Endometrial microvascular endothelial cells (primary cell): ENCODE results near the gene KLHDC3. TPM values are rescaled to one million over a fixed set of nuclear protein-coding genes. Genes with fewer than 3 reads are reported as not detected.

Source experiments
- in situ Hi-C: cut with HindIII; loops from 2 replicates; pipeline ENCODE4 v1.10.0; 2017; ENCODE audit warnings: low sequenced_read_pairs, low pct_unique_long_range_greater_than_20kb; ENCODE audit errors: inconsistent ontology term
- total RNA-seq: library from RNA; depleted of rRNA; stranded (reverse); fragments of >200 nt; gene quantifications from one replicate; pipeline ENCODE4 v1.2.3, GENCODE V29; 2015; ENCODE audit errors: inconsistent ontology term

The KLHDC3 gene
- total RNA-seq, 1 donor from 2014 or later: 98.8 TPM

DNA sequence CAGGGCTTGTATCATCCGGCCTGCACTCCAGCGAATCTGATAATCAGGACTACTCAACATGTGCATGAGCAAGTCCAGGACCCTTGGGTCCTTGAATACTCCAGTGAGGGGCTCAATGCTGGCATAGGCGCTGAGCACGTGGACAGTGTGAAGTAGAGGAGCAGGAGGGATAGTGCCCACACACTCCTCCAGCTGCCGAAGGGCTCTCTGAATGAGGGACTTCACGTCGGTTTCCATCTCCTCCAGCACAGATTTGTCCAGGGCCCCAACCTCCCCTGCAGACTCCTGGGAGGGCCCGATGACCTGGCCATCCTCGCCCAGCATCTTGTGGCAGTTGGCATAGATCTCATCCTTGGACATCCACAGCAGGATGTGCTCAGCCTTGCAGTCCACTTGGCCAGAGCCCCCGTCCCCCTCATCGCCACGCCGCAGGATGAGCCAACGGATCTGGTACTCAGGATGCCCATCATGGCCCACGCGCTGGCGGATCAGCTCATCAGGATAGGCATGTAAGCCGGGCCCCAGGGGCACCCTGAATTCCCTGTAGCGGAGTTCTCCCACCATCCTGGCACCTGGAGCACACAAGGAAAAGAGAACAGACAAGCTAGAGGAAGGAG is 38.3 kb downstream of the KLHDC3 start:
- in situ Hi-C loops: no loop called here

DNA sequence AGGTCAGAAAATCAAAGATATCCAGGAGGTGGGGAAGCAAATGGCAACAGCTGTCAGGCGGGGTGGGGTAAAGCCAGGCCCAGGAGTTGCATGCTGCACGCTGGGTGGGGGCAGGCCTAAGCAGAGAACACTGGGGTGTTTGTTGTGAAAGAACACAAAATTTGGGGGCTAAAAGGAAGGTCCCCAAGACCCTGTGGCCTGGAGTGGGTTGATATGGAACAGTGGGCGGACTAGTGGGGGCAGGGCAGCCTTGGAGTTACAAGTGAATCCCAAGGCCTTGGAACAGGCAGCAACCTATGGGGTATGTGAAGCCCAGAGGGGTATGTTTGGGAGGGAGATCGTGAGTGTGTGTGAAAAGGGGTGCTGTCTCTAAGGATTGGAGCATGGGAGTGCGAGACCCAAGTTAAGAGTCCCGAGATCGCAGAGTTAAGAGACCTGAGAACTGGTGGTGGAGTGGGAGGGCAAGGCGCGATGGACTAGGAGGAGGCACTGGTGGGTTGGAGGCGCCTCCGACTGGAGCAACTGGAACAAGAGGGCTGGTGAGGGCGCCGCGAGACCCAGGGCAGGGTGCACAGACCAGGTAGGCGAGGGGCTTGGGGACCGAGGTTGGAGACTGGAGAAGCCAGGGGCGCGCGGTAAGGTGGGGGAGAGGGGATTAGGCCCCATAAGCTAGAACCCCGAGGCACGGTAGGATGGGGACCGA is 38.9 kb downstream of the KLHDC3 start:
- in situ Hi-C loops: no loop called here

DNA sequence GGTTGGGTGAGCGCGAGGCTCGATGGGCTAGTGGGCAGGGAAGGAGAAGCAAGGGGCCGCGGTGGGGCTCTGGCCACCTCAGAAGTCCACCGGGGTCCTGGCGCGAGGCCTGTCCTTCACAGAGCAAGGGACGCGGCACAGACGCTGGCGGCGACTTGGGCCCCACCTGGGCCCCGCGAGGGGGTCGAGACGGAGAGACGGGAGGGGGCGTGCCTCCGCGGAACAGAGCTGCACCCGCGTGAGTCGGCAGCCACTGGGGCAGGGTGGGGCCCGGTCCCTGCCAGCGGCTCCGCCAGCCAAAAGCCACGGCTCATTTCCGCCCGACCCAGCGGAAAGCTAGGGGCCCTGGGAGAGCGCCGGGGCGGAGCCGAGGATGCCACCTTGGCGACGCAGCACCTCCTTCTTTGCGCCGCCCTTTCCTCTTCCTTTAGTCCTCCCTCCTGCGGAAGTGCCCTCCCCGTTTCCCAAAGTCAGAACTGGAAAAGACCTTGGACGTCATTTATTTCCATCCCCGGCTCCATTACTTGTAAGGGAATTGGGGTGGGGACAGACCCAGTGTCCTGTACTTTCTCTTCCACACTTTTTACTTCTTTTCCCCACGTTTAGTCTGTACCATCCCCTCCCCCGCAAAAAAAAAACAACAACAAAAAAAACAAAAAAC is 39.6 kb downstream of the KLHDC3 start, which contains the start of gene CUL7:
Gene CUL7 (minus strand): TSS at position 307 of the 661 bp plus-strand sequence. CDS start 1,063 bp downstream, outside the sequence.
- in situ Hi-C loops: no loop called here

DNA sequence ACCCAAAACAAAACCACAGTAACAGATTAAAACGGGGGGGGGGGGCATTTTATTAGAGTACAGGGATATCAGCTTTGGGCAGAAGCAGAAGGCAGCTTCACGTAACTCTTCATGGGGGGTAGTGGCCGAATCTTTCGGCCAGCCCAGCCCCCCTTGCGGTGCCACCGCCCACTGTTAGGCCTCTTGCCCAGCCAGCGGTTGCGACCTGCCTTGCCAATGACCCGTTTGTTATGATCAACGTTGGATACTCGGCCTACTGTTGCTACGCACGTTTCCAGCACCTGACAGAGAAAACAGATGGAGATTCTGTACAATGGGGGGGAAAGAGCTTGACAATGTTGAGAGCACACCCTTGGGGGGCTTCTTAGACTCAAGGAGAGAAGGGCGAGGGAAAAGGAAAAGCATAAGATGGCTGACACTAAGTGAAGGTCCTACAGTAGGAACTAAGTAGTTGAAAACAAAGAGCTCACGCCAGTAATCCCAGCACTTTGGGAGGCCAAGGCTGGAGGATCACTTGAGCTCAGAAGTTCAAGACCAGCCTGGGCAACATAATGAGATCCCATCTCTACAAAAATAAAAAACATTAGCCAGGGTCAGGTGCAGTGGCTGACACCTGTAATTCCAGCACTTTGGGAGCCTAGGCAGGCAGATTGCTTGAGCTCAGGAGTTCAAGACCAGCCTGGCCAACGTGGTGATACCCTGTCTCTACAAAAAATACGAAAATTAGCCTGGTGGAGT is 40.3 kb downstream of the KLHDC3 start:
- in situ Hi-C loops: no loop called here

- in situ Hi-C loops: no loop called here
These were observed 41.9 kb downstream of the KLHDC3 start for GRCh38 chr6:43055966-43056365.

DNA sequence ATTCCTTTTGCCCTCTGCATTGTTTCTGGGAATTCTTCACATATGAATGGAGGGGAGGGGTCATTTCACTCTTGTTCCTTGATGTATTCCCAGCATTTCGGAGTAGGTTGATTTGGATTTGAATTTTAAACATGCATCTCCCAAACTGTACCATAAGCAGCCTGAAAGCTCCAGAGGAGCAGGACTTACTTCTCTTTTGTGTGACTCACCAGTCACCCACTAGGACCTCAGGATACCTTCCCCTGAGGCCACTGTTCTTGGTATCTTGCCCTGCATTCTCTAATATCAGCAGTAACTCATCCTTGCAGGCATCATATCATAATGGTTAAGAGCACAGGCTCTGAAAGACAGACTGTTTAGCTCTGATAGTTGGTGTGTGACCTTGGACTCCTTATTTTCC is 44.5 kb downstream of the KLHDC3 start:
- in situ Hi-C loops: no loop called here

DNA sequence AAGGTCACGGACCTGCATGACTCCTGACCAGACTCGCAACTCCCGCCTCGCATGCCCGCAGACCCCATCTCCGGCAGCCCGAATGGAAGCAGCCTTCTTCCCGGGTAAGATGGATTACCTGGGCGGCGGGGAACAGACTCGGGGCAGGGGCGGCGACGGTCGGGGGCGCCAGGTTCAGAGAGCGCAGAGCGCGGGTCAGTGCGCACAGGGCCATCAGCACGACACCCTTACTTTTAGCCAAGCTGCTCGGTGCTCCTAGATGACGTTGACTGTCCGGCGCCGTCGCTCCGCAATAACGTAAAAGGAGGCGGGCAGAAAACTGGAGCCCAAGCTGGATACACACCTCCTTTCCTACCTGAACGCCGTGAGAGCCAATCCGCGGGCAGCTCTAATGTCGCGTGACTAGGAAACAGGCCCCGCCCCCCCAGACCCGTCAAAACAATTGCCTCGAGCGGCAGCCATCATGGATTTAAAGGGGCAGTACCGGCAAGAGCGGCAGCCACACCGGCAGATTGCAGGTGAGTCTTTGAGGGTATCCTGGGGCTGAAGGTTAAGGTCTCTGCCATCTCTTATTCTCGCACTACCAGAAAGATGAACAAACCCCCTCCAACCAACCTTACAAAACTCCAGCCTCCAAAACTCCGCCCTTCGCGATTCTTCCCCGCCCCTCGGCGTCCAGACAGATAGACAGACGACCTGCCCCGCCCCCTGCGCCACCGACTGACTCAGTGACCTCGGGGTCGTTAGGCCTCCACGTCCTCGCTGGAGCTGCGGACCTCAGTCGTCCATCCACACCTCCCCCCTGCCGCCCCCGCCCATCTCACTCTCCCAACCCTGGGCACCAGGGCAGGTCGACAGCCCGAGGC is 45.4 kb downstream of the KLHDC3 start, which contains the start of the genes KLC4 and MRPL2:
Gene KLC4 (plus strand): TSS at position 464 of the 866 bp plus-strand sequence. CDS start 1,705 bp downstream, outside the sequence.
Gene MRPL2 (minus strand): TSS at position 267 of the 866 bp plus-strand sequence. CDS start 53 bp downstream, at position 214.
- in situ Hi-C loops: no loop called here

- in situ Hi-C loops: no loop called here
These were observed 46.1 kb downstream of the KLHDC3 start for GRCh38 chr6:43060034-43060754.

- in situ Hi-C loops: no loop called here
These were observed 46.9 kb downstream of the KLHDC3 start for GRCh38 chr6:43060755-43061633.

- in situ Hi-C loops: no loop called here
These were observed 47.8 kb downstream of the KLHDC3 start for GRCh38 chr6:43061861-43062260.

DNA sequence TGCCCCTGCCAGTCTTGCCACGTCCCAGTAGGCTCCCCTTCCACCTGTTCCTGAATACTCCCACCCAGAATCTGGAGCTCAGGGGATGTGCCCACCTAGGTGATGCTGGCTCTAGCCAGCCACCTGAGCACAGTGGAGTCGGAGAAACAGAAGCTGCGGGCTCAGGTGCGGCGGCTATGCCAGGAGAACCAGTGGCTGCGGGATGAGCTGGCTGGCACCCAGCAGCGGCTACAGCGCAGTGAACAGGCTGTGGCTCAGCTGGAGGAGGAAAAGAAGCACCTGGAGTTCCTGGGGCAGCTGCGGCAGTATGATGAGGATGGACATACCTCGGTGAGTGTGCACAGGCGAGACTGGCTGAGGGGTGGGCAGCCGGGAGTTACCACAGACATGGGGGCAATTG is 48.8 kb downstream of the KLHDC3 start:
- in situ Hi-C loops: no loop called here

- in situ Hi-C loops: no loop called here
These were observed 56.1 kb downstream of the KLHDC3 start for GRCh38 chr6:43070028-43070632.

Other genes with a start within 250 kb of the KLHDC3 start
- 3.9 TPM for gene BICRAL, start 232.2 kb upstream of the KLHDC3 start, total RNA-seq
- 169 TPM for gene RPL7L1, start 134.6 kb upstream of the KLHDC3 start, total RNA-seq
- not detected for gene PTCRA, start 98.2 kb upstream of the KLHDC3 start, total RNA-seq
- gene CNPY3, start 84.8 kb upstream of the KLHDC3 start, total RNA-seq: 53.7 TPM
- 0.84 TPM for gene GNMT, start 53.5 kb upstream of the KLHDC3 start, total RNA-seq
- gene PEX6, start 35.1 kb upstream of the KLHDC3 start, total RNA-seq: 12.2 TPM
- 97.0 TPM for gene PPP2R5D, start 29.7 kb upstream of the KLHDC3 start, total RNA-seq
- 69.5 TPM for gene MEA1, start 303 bp upstream of the KLHDC3 start, total RNA-seq
- gene RRP36, start 7.4 kb downstream of the KLHDC3 start, total RNA-seq: 114 TPM
- gene CUL7, start 39.6 kb downstream of the KLHDC3 start, total RNA-seq: 15.8 TPM
- 29.3 TPM for gene MRPL2, start 45.2 kb downstream of the KLHDC3 start, total RNA-seq
- 18.6 TPM for gene KLC4, start 45.4 kb downstream of the KLHDC3 start, total RNA-seq
- gene PTK7, start 62.1 kb downstream of the KLHDC3 start, total RNA-seq: 43.1 TPM
- 28.9 TPM for gene SRF, start 157.0 kb downstream of the KLHDC3 start, total RNA-seq
- gene CUL9, start 167.9 kb downstream of the KLHDC3 start, total RNA-seq: 31.2 TPM
- 121 TPM for gene DNPH1, start 215.2 kb downstream of the KLHDC3 start, total RNA-seq
- gene TTBK1, start 229.2 kb downstream of the KLHDC3 start, total RNA-seq: not detected